ENCODE results near the gene GPC5. TPM values are rescaled to one million over a fixed set of nuclear protein-coding genes. Genes with fewer than 3 reads are reported as not detected.

GPC5 gene
- 0.15 TPM for polyA plus RNA-seq (2013, experiment 1 of 2)
- 0.07 TPM for polyA plus RNA-seq (2013, experiment 2 of 2)

GRCh38 chr13:91398413-91399188 lies at the start of gene GPC5:
TSS of gene GPC5 (plus strand) at chr13:91398621.
- no peak within 1 kb of the TSS for H3K18ac ChIP-seq (ENCODE audit: low read length)
- no peak within 1 kb of the TSS for H2BK15ac ChIP-seq (replicated peaks; ENCODE audit: low read depth)
- no peaks in the 10 kb centered on the region for H3K79me2 ChIP-seq (ENCODE audit: control insufficient read depth, insufficient read depth, low read length)
- H3K27ac ChIP-seq (ENCODE audit: low read depth, low read length): no peak within 1 kb of the TSS
- H3K4ac ChIP-seq (ENCODE audit: low read depth, low read length): no peak within 1 kb of the TSS
- H3K9ac ChIP-seq (ENCODE audit: low read length): peak within 1 kb of the TSS; percentile 57
- no peaks in the 10 kb centered on the region for H3K4me1 ChIP-seq (ENCODE audit: control insufficient read depth, low read depth, low read length)
- H3K23ac ChIP-seq (ENCODE audit: low read length): no peak within 1 kb of the TSS
- no peak within 1 kb of the TSS for H2BK120ac ChIP-seq (ENCODE audit: low read depth, low read length)
- H3K56ac ChIP-seq (ENCODE audit: low read length): peak within 1 kb of the TSS; percentile 61
- peaks cover 16% of the 10 kb centered on the region for H3K27me3 ChIP-seq (ENCODE audit: insufficient read depth, low read length, poor library complexity)
- whole genome bisulfite sequencing (ENCODE audit: extremely low coverage, insufficient coverage, low lambda C conversion rate): no CpG with 5 or more reads among the region's 76 CpGs
- H3K36me3 ChIP-seq (ENCODE audit: control insufficient read depth, insufficient read depth, low read length): no peaks in the 10 kb centered on the region
- no peaks in the 10 kb centered on the region for H3K79me1 ChIP-seq (ENCODE audit: low read length)
- H2BK5ac ChIP-seq (ENCODE audit: low read length): no peak within 1 kb of the TSS
- H2AK5ac ChIP-seq (ENCODE audit: low read length): no peak within 1 kb of the TSS
- no peak within 1 kb of the TSS for H4K8ac ChIP-seq (ENCODE audit: low read depth, low read length)
- H3K4me3 ChIP-seq (ENCODE audit: low read length): peak within 1 kb of the TSS; percentile 35
- H4K5ac ChIP-seq (ENCODE audit: low read length): no peak within 1 kb of the TSS
- peak; percentile 81 for DNase-seq
- H3K4me2 ChIP-seq (ENCODE audit: low read length): peak within 1 kb of the TSS; percentile 48

- Histone ChIP-seq H3K79me1 (ENCODE audit: low read length) (peaks cover 7% of the 10 kb centered on the region), H3K4me3 (ENCODE audit: low read length) (peak overlapping the region; percentile 90), H3K23ac (ENCODE audit: low read length) (no peak overlapping the region), H2BK5ac (ENCODE audit: low read length) (no peak overlapping the region), H3K18ac (ENCODE audit: low read length) (peak overlapping the region; percentile 100), H3K56ac (ENCODE audit: low read length) (peak overlapping the region; percentile 97), H3K27me3 (ENCODE audit: insufficient read depth, low read length, poor library complexity) (no peaks in the 10 kb centered on the region), H3K79me2 (ENCODE audit: control insufficient read depth, insufficient read depth, low read length) (peaks cover 37% of the 10 kb centered on the region), H3K27ac (ENCODE audit: low read depth, low read length) (peak overlapping the region; percentile 100), H3K4me1 (ENCODE audit: control insufficient read depth, low read depth, low read length) (peaks cover 7% of the 10 kb centered on the region), H3K36me3 (ENCODE audit: control insufficient read depth, insufficient read depth, low read length) (peaks cover 8% of the 10 kb centered on the region), H4K8ac (ENCODE audit: low read depth, low read length) (peak overlapping the region; percentile 98), H2BK120ac (ENCODE audit: low read depth, low read length) (no peak overlapping the region), H2BK15ac (replicated peaks; ENCODE audit: low read depth) (no peak overlapping the region), H4K5ac (ENCODE audit: low read length) (no peak overlapping the region), H3K9ac (ENCODE audit: low read length) (peak overlapping the region; percentile 97), H3K4me2 (ENCODE audit: low read length) (no peak overlapping the region), H3K4ac (ENCODE audit: low read depth, low read length) (peak overlapping the region; percentile 100), H2AK5ac (ENCODE audit: low read length) (peak overlapping the region; percentile 48)
- no CpG with 5 or more reads among the region's 46 CpGs for WGBS (ENCODE audit: extremely low coverage, insufficient coverage, low lambda C conversion rate)
- DNase-seq: peak; percentile 87
Measured at GRCh38 chr13:91348906-91349435, 49.5 kb upstream of the GPC5 start.

GRCh38 chr13:91349992-91350911 lies 48.2 kb upstream of the GPC5 start:
- peak overlapping the region; percentile 76 for H3K4me2 ChIP-seq (ENCODE audit: low read length)
- H2BK120ac ChIP-seq (ENCODE audit: low read depth, low read length): no peak overlapping the region
- no peak overlapping the region for H3K27ac ChIP-seq (ENCODE audit: low read depth, low read length)
- H3K36me3 ChIP-seq (ENCODE audit: control insufficient read depth, insufficient read depth, low read length): peaks cover 8% of the 10 kb centered on the region
- H3K79me1 ChIP-seq (ENCODE audit: low read length): peaks cover 7% of the 10 kb centered on the region
- peak overlapping the region; percentile 65 for H3K56ac ChIP-seq (ENCODE audit: low read length)
- H3K4ac ChIP-seq (ENCODE audit: low read depth, low read length): no peak overlapping the region
- no peak overlapping the region for H3K18ac ChIP-seq (ENCODE audit: low read length)
- peak overlapping the region; percentile 76 for H3K9ac ChIP-seq (ENCODE audit: low read length)
- no peak overlapping the region for H3K23ac ChIP-seq (ENCODE audit: low read length)
- H4K5ac ChIP-seq (ENCODE audit: low read length): no peak overlapping the region
- H2AK5ac ChIP-seq (ENCODE audit: low read length): no peak overlapping the region
- no peak overlapping the region for H2BK15ac ChIP-seq (replicated peaks; ENCODE audit: low read depth)
- DNase-seq: no peak
- no CpG with 5 or more reads among the region's 5 CpGs for whole genome bisulfite sequencing (ENCODE audit: extremely low coverage, insufficient coverage, low lambda C conversion rate)
- H3K4me3 ChIP-seq (ENCODE audit: low read length): peak overlapping the region; percentile 50
- no peak overlapping the region for H4K8ac ChIP-seq (ENCODE audit: low read depth, low read length)
- no peaks in the 10 kb centered on the region for H3K27me3 ChIP-seq (ENCODE audit: insufficient read depth, low read length, poor library complexity)
- H2BK5ac ChIP-seq (ENCODE audit: low read length): no peak overlapping the region
- H3K79me2 ChIP-seq (ENCODE audit: control insufficient read depth, insufficient read depth, low read length): peaks cover 37% of the 10 kb centered on the region
- H3K4me1 ChIP-seq (ENCODE audit: control insufficient read depth, low read depth, low read length): peaks cover 7% of the 10 kb centered on the region

- no peak overlapping the region for H2BK5ac ChIP-seq (ENCODE audit: low read length)
- H3K4me3 ChIP-seq (ENCODE audit: low read length): no peak overlapping the region
- peaks cover 7% of the 10 kb centered on the region for H3K4me1 ChIP-seq (ENCODE audit: control insufficient read depth, low read depth, low read length)
- H3K23ac ChIP-seq (ENCODE audit: low read length): no peak overlapping the region
- H3K9ac ChIP-seq (ENCODE audit: low read length): peak overlapping the region; percentile 56
- H3K79me1 ChIP-seq (ENCODE audit: low read length): peaks cover 7% of the 10 kb centered on the region
- no peaks in the 10 kb centered on the region for H3K27me3 ChIP-seq (ENCODE audit: insufficient read depth, low read length, poor library complexity)
- no peak overlapping the region for H2BK15ac ChIP-seq (replicated peaks; ENCODE audit: low read depth)
- WGBS (ENCODE audit: extremely low coverage, insufficient coverage, low lambda C conversion rate): no CpG with 5 or more reads among the region's 5 CpGs
- no peak for DNase-seq
- no peak overlapping the region for H3K27ac ChIP-seq (ENCODE audit: low read depth, low read length)
- H3K18ac ChIP-seq (ENCODE audit: low read length): no peak overlapping the region
- H4K8ac ChIP-seq (ENCODE audit: low read depth, low read length): no peak overlapping the region
- H3K56ac ChIP-seq (ENCODE audit: low read length): no peak overlapping the region
- H3K79me2 ChIP-seq (ENCODE audit: control insufficient read depth, insufficient read depth, low read length): peaks cover 37% of the 10 kb centered on the region
- no peak overlapping the region for H4K5ac ChIP-seq (ENCODE audit: low read length)
- H3K4ac ChIP-seq (ENCODE audit: low read depth, low read length): no peak overlapping the region
- no peak overlapping the region for H2BK120ac ChIP-seq (ENCODE audit: low read depth, low read length)
- peak overlapping the region; percentile 58 for H3K4me2 ChIP-seq (ENCODE audit: low read length)
- H2AK5ac ChIP-seq (ENCODE audit: low read length): no peak overlapping the region
- H3K36me3 ChIP-seq (ENCODE audit: control insufficient read depth, insufficient read depth, low read length): peaks cover 8% of the 10 kb centered on the region
Measured at GRCh38 chr13:91351123-91351522, 47.3 kb upstream of the GPC5 start.

- WGBS (ENCODE audit: extremely low coverage, insufficient coverage, low lambda C conversion rate): no CpG with 5 or more reads among the region's 2 CpGs
- DNase-seq: no peak
- H2BK120ac ChIP-seq (ENCODE audit: low read depth, low read length): no peak overlapping the region
Measured at GRCh38 chr13:91351980-91352379, 46.4 kb upstream of the GPC5 start.

More at GRCh38 chr13:91351980-91352379, 46.4 kb upstream of the GPC5 start:
- Histone ChIP-seq H3K79me1 (ENCODE audit: low read length) (peaks cover 7% of the 10 kb centered on the region), H2BK5ac (ENCODE audit: low read length) (no peak overlapping the region), H3K4ac (ENCODE audit: low read depth, low read length) (no peak overlapping the region), H2AK5ac (ENCODE audit: low read length) (no peak overlapping the region), H3K79me2 (ENCODE audit: control insufficient read depth, insufficient read depth, low read length) (peaks cover 37% of the 10 kb centered on the region), H3K23ac (ENCODE audit: low read length) (no peak overlapping the region), H2BK15ac (replicated peaks; ENCODE audit: low read depth) (no peak overlapping the region), H3K18ac (ENCODE audit: low read length) (no peak overlapping the region), H4K8ac (ENCODE audit: low read depth, low read length) (no peak overlapping the region), H3K4me2 (ENCODE audit: low read length) (no peak overlapping the region), H3K56ac (ENCODE audit: low read length) (no peak overlapping the region), H3K27me3 (ENCODE audit: insufficient read depth, low read length, poor library complexity) (no peaks in the 10 kb centered on the region), H3K27ac (ENCODE audit: low read depth, low read length) (no peak overlapping the region), H3K4me3 (ENCODE audit: low read length) (no peak overlapping the region), H4K5ac (ENCODE audit: low read length) (no peak overlapping the region), H3K4me1 (ENCODE audit: control insufficient read depth, low read depth, low read length) (peaks cover 7% of the 10 kb centered on the region), H3K9ac (ENCODE audit: low read length) (peak overlapping the region; percentile 26), H3K36me3 (ENCODE audit: control insufficient read depth, insufficient read depth, low read length) (peaks cover 12% of the 10 kb centered on the region)
